NCI-H2196 (cell line): Measurements from ENCODE around the gene PLK2.

Source experiments
- DNase-seq: peaks from one replicate; lab custom pipeline; 2025; ENCODE audit not compliant: unreplicated experiment; lab: John Stamatoyannopoulos, UW

Gene PLK2

DNA sequence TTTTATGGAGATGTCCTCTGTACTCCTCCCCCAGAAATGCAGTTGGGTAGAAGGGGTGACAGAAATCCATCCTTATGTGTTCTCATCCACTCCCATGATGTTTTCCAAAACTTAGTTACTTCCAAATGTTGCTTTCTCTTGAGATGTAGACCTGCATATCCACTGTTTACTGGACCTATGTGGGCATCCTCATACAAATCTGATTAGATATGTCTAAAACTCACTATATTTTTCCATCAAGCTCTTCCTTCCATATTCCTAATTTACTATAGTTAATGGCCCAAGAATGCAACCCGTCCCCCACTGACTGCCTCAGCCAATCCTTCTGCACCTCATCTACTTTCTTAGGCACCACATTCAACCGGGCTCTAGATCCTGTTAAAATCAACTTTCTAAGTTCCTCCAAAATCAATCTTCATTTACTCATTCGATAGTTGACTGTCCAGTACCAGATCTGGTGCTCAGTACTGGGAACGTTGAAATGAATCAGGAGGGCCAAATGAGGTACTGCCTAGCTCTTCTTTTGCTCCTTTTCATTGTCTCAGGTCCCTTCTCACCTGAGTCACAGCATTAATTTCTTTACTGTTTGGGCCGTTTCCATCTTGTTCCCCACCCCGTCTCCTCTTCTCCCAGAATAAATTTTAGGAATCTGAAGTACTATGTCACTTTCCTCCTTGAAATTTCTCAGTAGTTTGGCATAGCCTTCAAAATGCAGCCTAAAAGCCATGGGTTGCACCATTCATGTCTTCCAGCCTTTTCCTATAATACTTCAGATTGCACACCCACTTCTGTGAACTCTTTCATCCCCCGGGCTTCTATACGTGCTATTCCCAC, 7.9 kb downstream of the PLK2 start:
- no peak for DNase-seq

DNA sequence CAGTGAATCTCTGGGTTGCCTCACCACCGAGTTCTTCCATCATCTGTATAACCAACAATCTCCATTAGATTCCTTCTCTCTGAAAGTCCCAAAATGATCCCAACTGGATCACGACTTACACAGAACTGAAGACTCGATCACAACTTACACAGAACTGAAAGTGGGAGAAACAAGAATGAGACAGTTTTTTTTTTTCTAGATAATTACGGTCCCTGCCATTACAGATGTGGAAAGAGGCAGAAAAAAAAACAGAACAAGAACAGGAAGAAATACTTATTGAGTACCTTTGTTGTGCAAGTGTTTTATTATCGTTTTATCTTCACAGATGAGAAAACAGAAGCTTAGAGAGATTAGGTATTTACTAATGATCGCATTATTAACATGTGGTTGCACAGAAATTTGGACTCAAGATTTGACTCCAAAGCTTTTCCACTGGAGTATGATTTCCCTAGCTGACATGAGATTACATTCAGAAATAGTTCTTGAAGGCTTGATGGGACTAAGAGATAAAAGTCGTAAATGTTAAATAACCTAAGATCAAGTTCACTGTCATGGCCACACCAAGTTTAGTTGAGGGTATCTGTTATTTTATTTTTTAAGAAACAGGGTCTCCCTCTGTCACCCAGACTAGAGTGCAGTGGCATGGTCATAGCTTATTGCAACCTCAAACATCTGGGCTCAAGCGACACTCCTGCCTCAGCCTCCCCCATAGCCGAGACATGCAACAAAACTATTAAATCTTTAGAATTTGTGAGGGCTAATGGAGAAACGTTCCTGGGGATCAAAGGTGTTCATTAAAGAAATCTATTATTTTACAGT, 8.9 kb downstream of the PLK2 start:
- no peak for DNase-seq

DNA sequence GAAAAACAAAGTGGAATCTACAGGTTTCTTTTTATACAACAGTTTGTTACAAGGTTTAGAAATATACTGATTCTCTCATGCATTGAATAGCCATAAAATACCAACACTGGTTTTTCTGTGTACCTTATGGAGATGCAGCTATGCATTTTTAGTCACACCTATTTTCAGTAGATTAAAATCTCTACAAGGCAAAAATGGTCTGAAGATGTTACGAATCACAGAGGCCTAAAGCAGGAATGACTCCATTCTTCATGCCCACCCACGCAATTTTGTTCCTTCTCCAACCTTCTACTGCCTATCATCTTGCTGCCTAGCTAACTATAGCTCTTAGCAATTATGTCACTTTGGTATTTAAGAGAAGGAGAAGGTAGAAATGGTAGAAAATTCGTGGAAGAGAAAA, 9.9 kb downstream of the PLK2 start:
- DNase-seq, result no peak

DNA sequence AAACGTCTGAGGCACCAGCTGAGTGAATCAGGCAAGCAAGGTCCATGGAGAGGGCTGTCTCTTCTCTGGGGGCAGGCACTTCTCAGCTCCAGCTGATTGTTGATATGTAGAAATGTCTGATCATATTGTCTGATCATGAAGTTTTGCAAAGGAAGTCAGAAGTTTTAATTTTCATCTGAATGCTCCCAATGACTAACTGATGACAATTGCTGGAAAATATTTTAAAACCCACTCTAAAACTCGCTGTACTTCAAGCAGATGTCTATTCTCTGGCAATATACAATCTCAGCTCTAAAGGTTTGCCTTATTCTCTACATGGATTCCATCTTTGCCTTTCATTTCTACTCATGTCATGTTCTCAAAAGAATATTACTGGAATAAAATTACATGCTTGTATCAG, 12.7 kb downstream of the PLK2 start:
- no peak for DNase-seq

DNA sequence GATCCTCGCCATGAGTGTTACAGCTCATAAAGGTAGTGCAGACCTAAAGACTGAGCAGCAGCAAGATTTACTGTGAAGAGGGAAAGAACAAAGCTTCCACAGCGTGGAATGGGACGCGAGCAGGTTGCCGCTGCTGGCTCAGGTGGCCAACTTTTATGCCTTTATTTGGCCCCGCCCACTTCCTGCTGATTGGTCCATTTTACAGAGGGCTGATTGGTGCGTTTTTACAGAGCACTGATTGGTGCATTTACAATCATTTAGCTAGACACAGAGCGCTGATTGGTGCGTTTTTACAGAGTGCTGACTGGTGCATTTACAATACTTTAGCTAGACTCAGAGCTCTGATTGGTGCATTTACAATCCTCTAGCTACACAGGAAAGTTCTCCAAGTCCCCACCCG, 13.9 kb downstream of the PLK2 start:
- DNase-seq, result no peak

DNA sequence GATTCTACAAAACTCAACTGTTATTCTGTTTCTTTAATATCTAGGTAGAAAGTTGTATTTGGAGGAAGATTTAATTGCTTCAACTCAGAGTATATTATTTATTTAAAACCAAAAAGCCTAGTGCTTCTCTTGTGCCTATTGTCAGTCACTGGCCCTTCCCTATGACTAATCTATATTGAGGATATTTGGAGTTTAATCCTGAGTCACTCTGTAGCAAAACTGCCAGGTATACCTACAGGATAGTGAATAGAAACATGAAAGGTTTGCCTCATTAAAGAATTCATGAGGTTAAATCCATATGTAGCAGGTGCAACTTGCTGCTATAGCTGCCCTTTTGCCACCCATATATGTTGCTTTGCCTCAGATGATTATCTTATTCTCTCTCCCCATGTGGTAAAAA, 15.1 kb downstream of the PLK2 start:
- no peak for DNase-seq

DNA sequence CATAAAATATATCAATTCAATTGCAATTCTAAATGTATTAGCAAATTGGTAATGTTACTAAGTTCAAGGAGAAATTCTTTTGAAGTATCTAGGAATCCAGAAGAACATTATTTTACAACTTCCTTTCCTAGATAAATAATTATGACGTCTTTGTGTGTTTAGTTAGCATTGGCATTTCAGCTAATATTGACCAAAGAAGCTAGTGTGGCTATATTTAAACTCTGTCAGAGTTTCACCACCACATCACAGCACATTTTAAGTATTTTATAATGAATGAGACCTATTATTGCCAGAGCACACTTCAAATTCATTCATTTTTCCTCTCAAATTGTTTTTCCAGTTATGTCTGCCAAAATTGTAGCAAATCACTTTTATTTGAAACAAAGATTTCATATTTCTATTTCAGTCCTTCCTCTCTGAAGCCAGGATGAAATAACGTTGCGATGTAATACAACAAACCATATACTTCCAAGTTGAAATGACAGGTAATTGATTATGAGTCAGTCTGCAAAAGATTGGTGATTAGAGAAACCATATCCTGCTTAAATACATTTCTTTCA, 18.9 kb downstream of the PLK2 start:
- no peak for DNase-seq

DNA sequence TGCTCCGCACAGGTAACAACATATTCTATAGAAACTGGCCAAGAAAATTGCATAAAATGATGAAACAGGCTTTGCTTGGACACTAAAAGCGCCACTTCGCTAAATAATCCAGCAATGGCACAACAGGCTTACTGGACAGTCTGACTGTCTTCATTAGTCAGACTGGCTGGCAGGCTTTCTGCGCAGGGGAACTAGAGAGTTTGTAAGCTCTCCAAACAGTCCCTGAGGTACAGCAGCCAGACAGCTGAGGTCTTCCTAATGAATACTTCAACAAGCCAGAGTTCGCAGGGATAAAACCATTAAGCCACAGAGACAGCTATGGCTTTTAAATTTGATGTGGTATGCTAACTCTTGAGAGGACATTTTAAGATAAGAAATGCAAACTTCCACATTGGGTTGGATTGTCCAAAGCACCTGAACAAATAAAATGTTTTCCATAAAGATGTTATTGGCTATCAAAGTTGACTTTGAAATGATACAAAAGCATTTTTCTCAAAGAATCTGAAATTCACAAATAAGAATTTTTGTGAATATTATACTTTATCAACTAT, 20.7 kb downstream of the PLK2 start:
- no peak for DNase-seq

DNA sequence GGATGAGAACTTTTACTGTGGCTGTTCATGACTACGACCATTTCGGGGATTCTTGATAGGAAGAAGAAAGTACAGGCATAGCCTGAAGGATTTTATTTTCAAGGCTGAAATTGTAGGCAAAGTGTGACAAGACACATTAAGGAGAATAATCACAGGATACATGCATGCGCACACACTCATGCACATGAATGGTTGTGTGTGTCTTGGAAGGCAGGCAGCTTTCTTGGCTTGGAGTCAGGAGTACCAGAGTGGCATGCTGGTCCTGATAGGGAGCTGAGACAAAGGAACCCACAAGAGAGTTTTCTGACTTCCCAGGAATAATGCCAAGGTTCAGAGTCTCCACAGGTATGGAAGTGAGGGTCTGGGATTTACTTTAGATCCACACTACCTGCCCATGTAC, 22.2 kb downstream of the PLK2 start:
- DNase-seq, result no peak

DNA sequence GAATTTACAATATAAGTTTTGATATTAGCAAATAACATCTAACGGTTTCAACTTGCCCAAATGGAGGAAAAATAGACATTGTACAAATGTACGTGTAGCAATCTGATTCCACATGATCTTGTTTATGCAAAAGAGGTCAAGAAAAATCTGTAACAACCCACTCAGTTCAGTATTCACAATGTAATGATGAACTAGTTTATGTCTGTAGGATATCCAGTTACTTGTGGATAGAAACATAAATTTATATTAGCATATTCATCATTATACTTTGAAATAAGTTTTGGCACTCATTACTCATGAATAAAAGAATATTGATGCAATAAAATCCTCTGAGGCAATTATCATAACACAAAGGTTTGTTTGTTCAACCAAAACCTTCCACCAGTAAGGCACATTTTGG, 28.1 kb downstream of the PLK2 start:
- no peak for DNase-seq

DNA sequence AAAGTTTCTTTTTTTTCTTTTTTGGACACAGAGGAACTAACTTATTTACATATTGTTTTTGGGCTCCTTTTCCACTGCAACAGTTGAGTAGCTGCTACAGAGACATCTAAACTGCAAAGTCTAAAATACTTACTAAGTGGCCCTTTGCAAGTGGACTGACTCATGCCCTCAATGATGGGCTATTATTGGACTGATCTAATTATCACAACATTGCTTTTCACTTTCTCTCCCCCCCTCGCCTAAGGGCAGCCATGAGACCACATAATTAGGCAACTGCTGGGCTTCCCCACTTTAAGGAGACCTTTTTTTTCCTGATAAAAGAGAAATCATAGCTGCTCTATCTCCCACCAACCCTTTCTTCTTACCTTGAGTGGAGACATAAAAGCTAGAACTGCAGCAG, 47.0 kb downstream of the PLK2 start:
- DNase-seq, result no peak

DNA sequence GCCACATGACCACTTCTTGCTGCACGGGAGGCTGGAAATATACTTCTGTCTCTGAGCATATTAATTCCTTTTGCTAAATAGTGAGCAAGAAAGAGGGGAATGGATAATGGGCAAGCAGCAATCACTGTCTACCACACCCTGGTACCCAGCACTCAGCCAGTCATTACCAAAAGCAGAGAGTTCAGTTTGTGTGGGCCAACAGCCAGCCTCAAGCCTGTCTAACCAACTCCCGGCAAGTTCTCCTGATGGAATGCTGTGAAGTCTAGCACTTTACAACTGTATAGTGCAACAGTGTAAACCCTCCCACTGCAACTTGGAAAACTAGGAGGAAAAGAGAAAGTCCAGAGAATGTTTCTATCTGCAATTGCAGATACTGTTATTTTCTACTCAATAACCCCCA, 47.8 kb downstream of the PLK2 start:
- no peak for DNase-seq

DNA sequence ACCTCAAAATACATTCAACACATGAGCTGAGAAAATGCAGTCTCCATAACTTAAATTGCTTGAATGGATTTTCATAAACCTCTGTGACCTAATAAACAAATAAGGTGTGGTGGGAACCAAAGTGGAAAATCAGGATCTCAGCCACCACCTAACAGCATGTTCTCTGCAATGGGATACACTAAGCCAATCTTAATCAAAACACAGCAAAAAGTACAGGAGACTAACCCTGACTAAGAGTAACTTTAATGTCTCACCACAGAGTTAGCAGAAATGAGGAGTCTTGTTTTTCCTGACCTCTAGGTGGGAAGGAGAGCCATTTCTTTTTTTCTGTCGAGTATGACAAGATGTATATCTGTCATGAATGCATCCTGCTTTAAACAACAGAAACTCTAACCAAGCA, 48.5 kb downstream of the PLK2 start:
- no peak for DNase-seq

DNA sequence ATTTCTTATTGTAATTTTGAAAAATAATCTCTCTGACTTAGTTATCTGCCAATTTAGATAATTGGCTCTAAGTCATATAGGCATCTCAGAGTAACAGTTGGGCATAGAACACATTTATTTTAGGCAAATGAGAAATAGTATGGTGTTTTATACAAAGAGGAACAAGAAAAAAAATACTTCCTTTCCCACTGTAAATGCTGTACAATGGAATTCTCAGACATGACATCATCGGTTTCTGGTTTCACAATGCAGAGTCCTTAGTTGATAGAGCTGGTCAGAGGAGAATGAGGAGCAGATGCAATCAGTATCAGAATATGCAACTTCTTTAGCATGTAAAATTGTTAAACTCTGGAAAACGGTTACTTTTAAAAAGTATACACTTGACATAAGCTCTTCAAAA, 49.4 kb downstream of the PLK2 start:
- DNase-seq, result no peak

DNA sequence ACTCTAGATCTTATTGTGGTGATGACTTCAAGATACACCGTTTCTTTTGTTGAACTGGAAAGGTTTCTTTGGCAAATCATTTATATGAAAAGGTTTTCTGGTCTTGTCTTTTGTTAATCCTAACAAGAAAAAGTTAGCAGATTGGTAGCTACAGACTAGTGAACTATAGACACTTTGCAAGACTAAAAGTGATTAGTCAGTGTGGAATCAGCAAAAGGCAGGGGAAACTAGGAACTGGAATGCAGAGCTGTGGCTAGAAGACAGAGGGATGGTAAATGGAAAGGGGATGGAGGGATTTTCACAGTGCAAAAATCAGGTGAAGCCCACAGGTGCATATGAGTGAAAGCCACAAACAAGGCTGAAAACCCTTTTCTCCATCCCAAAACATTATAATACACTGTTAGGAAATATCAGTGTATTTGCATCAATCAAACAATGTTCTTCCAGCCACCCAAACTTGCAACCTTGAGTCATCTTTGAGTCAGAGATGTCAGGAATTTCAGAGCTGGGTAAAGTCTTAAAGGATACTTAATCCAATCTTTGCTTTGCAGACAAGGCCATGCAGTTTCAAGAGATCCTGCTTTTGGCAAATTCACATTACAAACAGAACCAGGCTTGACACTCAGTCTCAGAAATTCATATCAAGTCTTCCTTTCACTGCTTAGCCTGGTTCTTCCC, 52.7 kb downstream of the PLK2 start:
- DNase-seq, result no peak

DNA sequence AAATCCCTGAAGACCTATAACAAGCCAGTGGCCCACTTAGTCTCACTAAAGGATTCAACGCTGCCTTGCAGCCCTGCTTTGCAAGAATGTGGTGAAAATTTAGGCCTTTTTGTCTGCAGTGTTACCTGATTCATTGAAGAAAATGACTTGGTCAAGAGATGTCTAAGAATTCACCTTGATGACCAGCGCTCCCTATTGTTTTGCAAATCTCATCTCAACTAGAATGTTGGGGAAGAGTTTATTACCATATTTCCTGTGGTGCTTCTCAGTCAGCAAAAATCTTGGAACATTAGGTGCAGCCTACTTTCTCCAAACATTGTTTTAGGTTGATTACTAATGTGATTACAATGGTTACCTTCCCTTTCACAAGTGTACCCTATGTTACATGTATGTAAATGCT, 53.5 kb downstream of the PLK2 start:
- no peak for DNase-seq

DNA sequence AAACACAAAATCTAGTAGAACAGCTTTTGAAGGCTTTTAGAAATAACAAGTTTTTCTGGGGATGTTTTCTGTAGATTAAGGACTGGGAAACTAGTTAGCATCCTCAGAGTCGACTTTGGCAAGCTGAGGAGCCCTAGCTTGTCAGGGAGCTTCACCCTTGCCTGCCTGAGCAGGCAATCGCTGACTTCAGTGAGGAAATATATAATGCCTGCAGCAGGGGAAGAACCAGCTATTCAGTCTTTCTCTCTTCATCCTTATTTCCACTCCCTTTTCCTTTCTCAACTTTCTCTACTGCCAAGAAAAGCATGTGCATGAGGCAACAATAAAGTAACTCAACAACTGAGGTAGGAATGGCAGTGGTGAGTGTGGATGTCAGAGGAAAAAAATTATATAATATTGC, 54.7 kb downstream of the PLK2 start:
- no peak for DNase-seq

DNA sequence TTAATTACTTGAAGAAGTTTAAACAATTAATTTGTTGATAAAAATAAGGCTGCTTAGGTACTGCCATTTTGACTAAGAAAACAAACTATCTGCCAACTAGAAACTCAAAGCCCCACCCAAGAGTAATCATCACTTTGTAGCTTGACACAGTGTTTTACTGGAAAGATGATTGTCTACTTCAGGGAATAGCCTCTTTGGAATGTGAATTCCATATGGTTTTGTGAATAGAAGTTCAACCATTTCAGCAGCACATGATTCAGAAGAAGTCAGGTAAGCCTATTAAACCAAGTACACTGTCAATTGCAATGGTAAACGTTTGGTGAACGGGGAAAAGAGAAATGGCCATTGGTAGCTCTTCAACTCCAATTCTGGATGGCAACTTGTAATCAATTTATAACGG, 55.2 kb downstream of the PLK2 start:
- no peak for DNase-seq
